K562 (cell line): ENCODE data around the gene EVPL. TPM values are rescaled to one million over a fixed set of nuclear protein-coding genes. Genes with fewer than 3 reads are reported as not detected.
A peak's percentile ranks its signal among the peaks of the same experiment; 100 is the strongest.

Experiments
- CEBPG ChIP-seq, 3 experiments: fragments of 200-800 bp in 1 of 3; sonication (Bioruptor generic) in 1 of 3; sonication (generic) in 1 of 3; formaldehyde crosslinking in 1 of 3; IDR thresholded peaks in 2 of 3; conservative IDR thresholded peaks in 1 of 3; 2 replicates each; pipeline versions ENCODE4 v1.6.1 to v1.8.0; 2016 to 2022; ENCODE audit warnings: missing compliant biosample characterization in 2 of 3, missing genetic modification characterization in 2 of 3, mild to moderate bottlenecking in 1 of 3, missing genetic modification reagents in 1 of 3
- CEBPZ ChIP-seq: fragments of 150-350 bp; IDR thresholded peaks from 2 replicates; pipeline ENCODE4 v1.6.1; 2014; ENCODE audit warnings: low read depth, mild to moderate bottlenecking, low read length, borderline replicate concordance
- ELF2 ChIP-seq: fragments of 250-450 bp; sonication (Bioruptor Pico); IDR thresholded peaks from 2 replicates; pipeline ENCODE4 v1.5.0; 2021; ENCODE audit warnings: mild to moderate bottlenecking
- ILK ChIP-seq: fragments of 450-650 bp; IDR thresholded peaks from 2 replicates; pipeline ENCODE4 v1.6.1; 2016; ENCODE audit warnings: missing genetic modification characterization, low read depth, mild to moderate bottlenecking, missing compliant biosample characterization, moderate library complexity, borderline replicate concordance
- JUND ChIP-seq, 2 experiments: IDR thresholded peaks; 2 replicates in 1 of 2; 3 replicates in 1 of 2; pipeline ENCODE4 v1.6.1; 2011; ENCODE audit warnings: borderline replicate concordance in 2 of 2, low read depth in 2 of 2, low read length in 2 of 2, improper control_type of control experiment in 1 of 2, missing biosample characterization in 1 of 2, missing genetic modification characterization in 1 of 2, missing genetic modification reagents in 1 of 2
- NR2F6 ChIP-seq: fragments of 450-650 bp; formaldehyde crosslinking; IDR thresholded peaks from 2 replicates; pipeline ENCODE4 v1.4.0; 2020; ENCODE audit warnings: mild to moderate bottlenecking
- OTX1 ChIP-seq: fragments of 450-650 bp; formaldehyde crosslinking; IDR thresholded peaks from 2 replicates; pipeline ENCODE4 v1.4.0; 2022; ENCODE audit warnings: mild to moderate bottlenecking
- POLR3A ChIP-seq: IDR thresholded peaks from 2 replicates; pipeline ENCODE4 v1.6.1; 2011; ENCODE audit warnings: borderline replicate concordance, mild to moderate bottlenecking, moderate library complexity; ENCODE audit not compliant: insufficient read length, insufficient read depth; ENCODE audit errors: extremely low read depth
- RNF2 ChIP-seq: sonication (generic); IDR thresholded peaks from 2 replicates; pipeline ENCODE4 v1.6.1; 2016
- TEAD1 ChIP-seq, 2 experiments: fragments of 450-650 bp in 1 of 2; sonication (generic) in 1 of 2; formaldehyde crosslinking; IDR thresholded peaks; 2 replicates each; pipeline versions ENCODE4 v1.4.0 to v1.8.0; 2020 to 2022; ENCODE audit warnings: mild to moderate bottlenecking in 2 of 2, missing genetic modification reagents in 1 of 2
- ZKSCAN3 ChIP-seq: fragments of 250-450 bp; sonication (Bioruptor Pico); IDR thresholded peaks from 2 replicates; pipeline ENCODE4 v1.4.0; 2020
- ZNF318 ChIP-seq, 2 experiments: fragments of 450-650 bp; IDR thresholded peaks; 2 replicates each; pipeline ENCODE4 v1.6.1; 2016; ENCODE audit warnings: mild to moderate bottlenecking in 2 of 2, borderline replicate concordance in 1 of 2, low read depth in 1 of 2, moderate library complexity in 1 of 2
- ZNF347 ChIP-seq: fragments of 450-650 bp; formaldehyde crosslinking; IDR thresholded peaks from 2 replicates; pipeline ENCODE4 v1.4.0; 2020; ENCODE audit warnings: low read depth, mild to moderate bottlenecking, moderate library complexity
- ZNF696 ChIP-seq: fragments of 250-450 bp; sonication (Bioruptor Pico); conservative IDR thresholded peaks from 2 replicates; pipeline ENCODE4 v1.4.0; 2020; ENCODE audit warnings: mild to moderate bottlenecking, moderate library complexity
- polyA plus RNA-seq, 8 experiments: library from polyadenylated mRNA; depleted of rRNA in 4 of 8; stranded (reverse) in 5 of 8; unstranded in 3 of 8; fragments of >200 nt; fragmentation: Nextera tagmentation in 2 of 8; fragmentation: Illumina TruSeq in 1 of 8; extraction: Ambion mirVana in 2 of 8; extraction: Trizol in 1 of 8; gene quantifications; 2 replicates each; pipeline versions ENCODE4 v1.2.1 to v1.2.3, GENCODE V29; 2011 to 2014; ENCODE audit warnings: inconsistent platforms in 1 of 8, missing spikeins in 1 of 8
- total RNA-seq, 7 experiments: library from RNA; depleted of rRNA in 6 of 7; stranded (reverse); fragments of >200 nt in 6 of 7; fragmentation: Illumina TruSeq in 2 of 7; extraction: Trizol in 2 of 7; gene quantifications; 2 replicates each; pipeline versions ENCODE4 v1.2.1 to v1.2.3, GENCODE V29; 2011 to 2021; ENCODE audit warnings: low replicate concordance in 1 of 7

Gene EVPL
- total and polyA plus RNA-seq, 9 of the 15 experiments (the other 6 are each of a cell fraction or from before 2014, with no cell fraction given), result 0.08 to 0.18 (median 0.16) TPM; not detected in 5

DNA sequence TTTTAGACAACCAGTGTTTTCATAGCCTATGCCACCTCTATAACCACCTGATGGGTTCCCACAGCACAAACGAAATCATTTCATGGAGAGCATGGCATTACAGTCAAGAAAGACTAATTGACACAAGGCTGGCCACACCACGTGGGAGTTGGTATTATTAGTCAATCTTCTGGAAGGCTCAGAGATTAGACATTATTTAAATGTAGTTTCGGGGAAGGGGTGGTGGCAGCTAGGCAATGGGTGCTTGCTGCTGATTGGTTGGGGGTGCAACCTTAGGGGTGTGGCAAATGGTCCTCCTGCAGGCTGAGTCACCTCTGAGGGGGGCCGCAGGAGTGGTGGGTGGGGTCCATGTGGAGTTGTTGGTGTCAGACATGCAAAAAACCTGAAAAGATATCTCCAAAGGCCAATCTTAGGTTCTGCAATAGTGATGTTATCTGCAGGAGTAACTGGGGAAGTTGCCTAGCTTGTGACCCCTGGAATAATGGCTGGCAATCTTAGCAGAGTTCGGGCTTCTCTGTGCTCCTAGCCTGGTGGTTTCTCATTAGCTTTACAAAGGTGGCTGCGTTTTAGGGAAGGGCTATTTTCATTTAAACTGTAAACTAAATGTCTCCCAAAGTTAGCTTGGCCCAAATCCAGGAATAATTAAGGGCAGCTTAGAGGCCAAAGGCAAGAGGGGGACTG, 43.5 kb downstream of the EVPL start (continued):
- TF ChIP-seq NR2F6 (no peak), TEAD1 (CRISPR knock-in tag; IDR thresholded peaks at IDR 0.05) (no peak), CEBPZ (no peak), ZNF318 (IDR thresholded peaks at IDR 0.05; ENCODE audit: borderline replicate concordance in 1 of 2, low read depth in 1 of 2) (no peak), ZKSCAN3 (CRISPR knock-in tag) (no peak), JUND (IDR thresholded peaks at IDR 0.05; ENCODE audit: borderline replicate concordance, low read depth, low read length) (peak; percentile 85), JUND (tag; IDR thresholded peaks at IDR 0.05; ENCODE audit: borderline replicate concordance, low read depth, low read length) (peak; percentile 86; the same call in 2 of the 3 replicates), RNF2 (no peak), ZNF347 (CRISPR knock-in tag) (no peak), CEBPG (CRISPR knock-in tag; IDR thresholded peaks at IDR 0.05) (no peak), CEBPG (tag; conservative IDR thresholded peaks at IDR 0.05 in 1 of 2, IDR thresholded peaks at IDR 0.05 in 1 of 2) (peak in 1 of 2 experiments; percentile 41; a peak in 2 of 4 replicates), POLR3A (no peak), ZNF696 (CRISPR knock-in tag) (no peak), ILK (tag) (no peak), OTX1 (CRISPR knock-in tag) (no peak), ELF2 (no peak)
